Subcutaneous abdominal adipose tissue (tissue), 5 donors: Measurements from ENCODE around the gene PIP4K2A.

Experiments
- H3K27ac ChIP-seq: one replicate; pipeline ENCODE4 v1.7.0; 2013; ENCODE audit warnings: low read depth, mild to moderate bottlenecking, inconsistent platforms, low read length, moderate library complexity
- H3K27me3 ChIP-seq, 5 donors: one replicate each; pipeline ENCODE4 v1.7.0; 2013; ENCODE audit warnings: low read length in 5 of 5, inconsistent platforms in 1 of 5; ENCODE audit not compliant: control insufficient read depth in 5 of 5, insufficient read depth in 4 of 5
- H3K36me3 ChIP-seq, 5 donors: one replicate each; pipeline ENCODE4 v1.7.0; 2013; ENCODE audit warnings: low read length in 5 of 5; ENCODE audit not compliant: control insufficient read depth in 5 of 5, insufficient read depth in 5 of 5
- H3K4me1 ChIP-seq, 5 donors: one replicate each; pipeline ENCODE4 v1.7.0; 2013; ENCODE audit warnings: low read length in 5 of 5, mild to moderate bottlenecking in 3 of 5, moderate library complexity in 1 of 5; ENCODE audit not compliant: control insufficient read depth in 5 of 5, insufficient read depth in 5 of 5
- H3K4me3 ChIP-seq, 5 donors: one replicate each; pipeline ENCODE4 v1.7.0; 2013; ENCODE audit warnings: low read length in 5 of 5, low read depth in 1 of 5
- H3K9ac ChIP-seq, 5 donors: one replicate each; pipeline ENCODE4 v1.7.0; 2013; ENCODE audit warnings: low read length in 5 of 5, mild to moderate bottlenecking in 4 of 5, moderate library complexity in 3 of 5
- H3K9me3 ChIP-seq, 5 donors: one replicate each; pipeline ENCODE4 v1.7.0; 2013; ENCODE audit warnings: low read length in 5 of 5; ENCODE audit not compliant: control insufficient read depth in 5 of 5
- donor health status: healthy.
- donor health status: healthy.
- donor health status: healthy.
- donor health status: healthy.
- donor health status: healthy.

The PIP4K2A gene

GRCh38 chr10:22637491-22637890 is 76.9 kb downstream of the PIP4K2A start:
- Histone ChIP-seq H3K27ac (no peak overlapping the region), H3K4me1 (peaks cover 0 to 1% (median 0%) of the 10 kb centered on the region in 5 donors)

GRCh38 chr10:22635650-22636049 is 78.7 kb downstream of the PIP4K2A start:
- Histone ChIP-seq H3K4me1 (peaks cover 0 to 17% (median 2%) of the 10 kb centered on the region in 5 donors), H3K9ac (no peak overlapping the region), H3K9me3 (no peaks in the 10 kb centered on the region), H3K27ac (no peak overlapping the region), H3K27me3 (no peaks in the 10 kb centered on the region), H3K4me3 (no peak overlapping the region), H3K36me3 (no peaks in the 10 kb centered on the region)

More at GRCh38 chr10:22637491-22637890, 76.9 kb downstream of the PIP4K2A start:
- Histone ChIP-seq H3K4me3 (no peak overlapping the region), H3K36me3 (peaks cover 0 to 3% (median 0%) of the 10 kb centered on the region in 5 donors), H3K9ac (no peak overlapping the region), H3K9me3 (no peaks in the 10 kb centered on the region), H3K27me3 (no peaks in the 10 kb centered on the region)

- Histone ChIP-seq H3K4me1 (peaks cover 0 to 20% (median 10%) of the 10 kb centered on the region in 5 donors), H3K9ac (no peak overlapping the region), H3K27me3 (no peaks in the 10 kb centered on the region), H3K27ac (no peak overlapping the region), H3K9me3 (no peaks in the 10 kb centered on the region), H3K4me3 (no peak overlapping the region), H3K36me3 (no peaks in the 10 kb centered on the region)
These were observed 79.5 kb downstream of the PIP4K2A start for GRCh38 chr10:22634606-22635459.

GRCh38 chr10:22634093-22634492 is 80.3 kb downstream of the PIP4K2A start:
- H3K9me3 ChIP-seq, result no peaks in the 10 kb centered on the region
- no peaks in the 10 kb centered on the region for H3K27me3 ChIP-seq
- no peak overlapping the region for H3K27ac ChIP-seq
- H3K36me3 ChIP-seq, result no peaks in the 10 kb centered on the region
- no peak overlapping the region for H3K9ac ChIP-seq
- no peak overlapping the region for H3K4me3 ChIP-seq
- H3K4me1 ChIP-seq, result peaks cover 0 to 20% (median 10%) of the 10 kb centered on the region in 5 donors

GRCh38 chr10:22633528-22633927 is 80.8 kb downstream of the PIP4K2A start:
- Histone ChIP-seq H3K9me3 (no peaks in the 10 kb centered on the region), H3K4me3 (no peak overlapping the region), H3K27ac (no peak overlapping the region), H3K27me3 (no peaks in the 10 kb centered on the region), H3K36me3 (no peaks in the 10 kb centered on the region), H3K4me1 (peaks cover 0 to 20% (median 10%) of the 10 kb centered on the region in 5 donors), H3K9ac (no peak overlapping the region)

GRCh38 chr10:22633106-22633505 is 81.3 kb downstream of the PIP4K2A start:
- Histone ChIP-seq H3K27ac (no peak overlapping the region), H3K4me3 (no peak overlapping the region), H3K9ac (no peak overlapping the region), H3K36me3 (no peaks in the 10 kb centered on the region), H3K9me3 (no peaks in the 10 kb centered on the region), H3K4me1 (peaks cover 0 to 20% (median 10%) of the 10 kb centered on the region in 5 donors), H3K27me3 (no peaks in the 10 kb centered on the region)

- Histone ChIP-seq H3K27ac (peak overlapping the region; percentile 1), H3K4me3 (peak overlapping the region in 3 of 5 donors; percentile 0 to 28 (median 23)), H3K9ac (no peak overlapping the region)
These were observed 82.6 kb downstream of the PIP4K2A start for GRCh38 chr10:22631646-22632278.

GRCh38 chr10:22631185-22631584 is 83.2 kb downstream of the PIP4K2A start:
- Histone ChIP-seq H3K9ac (no peak overlapping the region), H3K27me3 (no peaks in the 10 kb centered on the region), H3K9me3 (no peaks in the 10 kb centered on the region), H3K4me1 (peaks cover 0 to 20% (median 10%) of the 10 kb centered on the region in 5 donors), H3K27ac (peak overlapping the region; percentile 11), H3K4me3 (no peak overlapping the region), H3K36me3 (no peaks in the 10 kb centered on the region)

More at GRCh38 chr10:22631646-22632278, 82.6 kb downstream of the PIP4K2A start:
- no peaks in the 10 kb centered on the region for H3K9me3 ChIP-seq
- peaks cover 0 to 20% (median 10%) of the 10 kb centered on the region in 5 donors for H3K4me1 ChIP-seq
- H3K36me3 ChIP-seq, result no peaks in the 10 kb centered on the region
- no peaks in the 10 kb centered on the region for H3K27me3 ChIP-seq

GRCh38 chr10:22630234-22631174 is 83.9 kb downstream of the PIP4K2A start:
- peak overlapping the region in 3 of 5 donors; percentile 2 to 19 (median 3) for H3K4me3 ChIP-seq
- H3K36me3 ChIP-seq, result no peaks in the 10 kb centered on the region
- H3K4me1 ChIP-seq, result peaks cover 0 to 24% (median 13%) of the 10 kb centered on the region in 5 donors
- H3K9ac ChIP-seq, result no peak overlapping the region
- no peaks in the 10 kb centered on the region for H3K27me3 ChIP-seq
- no peaks in the 10 kb centered on the region for H3K9me3 ChIP-seq
- H3K27ac ChIP-seq, result peak overlapping the region; percentile 54
